Vagina (tissue), 2 donors: ENCODE results near the gene LSM12. TPM values are rescaled to one million over a fixed set of nuclear protein-coding genes. Genes with fewer than 3 reads are reported as not detected.

ENCODE experiments used
- DNase-seq, 2 donors: peaks; one replicate each; pipeline ENCODE4 v3.0.0-alpha.2; 2017; ENCODE audit errors: extremely low spot score in 2 of 2
- H3K27ac ChIP-seq: fragments of 200-600 bp; sonication (generic); one replicate; pipeline ENCODE4 v1.5.1; 2019
- H3K27me3 ChIP-seq: fragments of 200-600 bp; sonication (generic); one replicate; pipeline ENCODE4 v1.5.1; 2019
- H3K36me3 ChIP-seq, 2 donors: fragments of 200-600 bp; sonication (generic); one replicate each; pipeline ENCODE4 v1.5.1; 2017 to 2019
- H3K4me1 ChIP-seq: fragments of 200-600 bp; sonication (generic); one replicate; pipeline ENCODE4 v1.5.1; 2019
- H3K4me3 ChIP-seq, 2 donors: fragments of 200-600 bp; sonication (generic); 1 replicate in 1 of 2; 2 replicates in 1 of 2; pipeline ENCODE4 v1.5.1; 2016 to 2019
- H3K9me3 ChIP-seq: fragments of 200-600 bp; sonication (generic); one replicate; pipeline ENCODE4 v1.5.1; 2019
- CTCF ChIP-seq, 3 experiments: fragments of 450-650 bp in 2 of 3; fragments of 200-600 bp in 1 of 3; sonication (generic) in 1 of 3; IDR thresholded peaks; one replicate each; pipeline ENCODE4 v1.5.1; 2017 to 2019; ENCODE audit warnings: antibody characterized with exemption in 3 of 3, mild to moderate bottlenecking in 2 of 3, moderate library complexity in 2 of 3
- POLR2A ChIP-seq, 2 donors: fragments of 450-650 bp; IDR thresholded peaks; one replicate each; pipeline ENCODE4 v1.6.1; 2017; ENCODE audit warnings: antibody characterized with exemption in 2 of 2, mild to moderate bottlenecking in 2 of 2, moderate library complexity in 2 of 2
- POLR2AphosphoS5 ChIP-seq, 2 donors: sonication (generic); formaldehyde crosslinking; IDR thresholded peaks; one replicate each; pipeline ENCODE4 v1.9.0; 2017; ENCODE audit warnings: antibody characterized with exemption in 2 of 2, mild to moderate bottlenecking in 2 of 2, low read depth in 1 of 2; ENCODE audit not compliant: insufficient read depth in 1 of 2
- intact Hi-C: fragments of 100-400 bp; cut with DNase I; formaldehyde crosslinking; loops from one replicate; pipeline ENCODE4 v1.15.1; 2023
- small RNA-seq: library from RNA; depleted of rRNA; stranded (forward); fragments of <200 nt; gene quantifications from one replicate; pipeline ENCODE3, GENCODE V24; 2016
- total RNA-seq: library from RNA; depleted of rRNA; stranded (reverse); fragments of >200 nt; gene quantifications from one replicate; pipeline ENCODE4 v1.2.3, GENCODE V29; 2016

The LSM12 gene
- total RNA-seq, 1 donor from 2014 or later, result 27.3 TPM

DNA sequence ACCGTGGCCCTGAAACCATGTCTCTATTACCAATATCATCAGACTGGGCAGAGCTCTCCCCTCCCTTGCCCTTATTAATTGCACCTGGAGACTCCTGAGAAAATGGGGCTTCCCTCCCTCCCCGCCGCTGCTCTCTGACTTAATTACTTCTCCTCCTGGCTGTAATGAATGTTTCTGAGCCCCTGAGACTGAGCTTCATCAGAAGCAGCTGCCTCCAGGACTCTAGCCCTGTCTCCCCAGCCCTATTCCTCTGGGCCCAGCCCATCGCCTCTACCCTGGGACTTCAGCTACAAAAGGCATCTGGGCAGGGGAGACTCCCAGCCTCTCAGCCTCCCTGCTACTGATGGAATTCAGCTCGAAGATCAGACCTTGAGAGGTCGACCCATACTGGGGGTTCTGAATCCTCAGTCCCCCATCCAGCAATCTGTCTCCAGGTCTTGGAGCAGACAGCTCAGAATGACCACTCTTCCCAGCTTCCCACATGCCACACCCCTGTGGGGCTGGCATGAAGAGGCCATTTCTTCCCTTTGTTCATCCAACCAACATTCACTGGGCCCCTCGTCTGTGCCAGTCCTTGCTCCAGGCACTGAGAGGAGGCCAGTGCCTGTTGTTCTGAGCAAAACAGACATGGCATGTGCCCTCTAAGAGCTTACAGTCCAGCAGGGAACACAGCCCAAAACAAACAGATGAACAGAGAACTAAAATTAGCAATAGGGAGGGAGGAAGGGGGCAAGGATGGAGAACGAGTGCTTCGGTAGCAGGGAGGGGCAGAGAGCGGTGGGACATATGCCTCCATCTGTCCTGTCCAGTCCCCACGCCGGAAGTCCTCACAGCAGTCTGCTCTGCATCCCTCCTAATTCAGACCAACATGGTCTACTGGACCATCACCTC is 79.1 kb downstream of the LSM12 start:
- Histone ChIP-seq H3K27me3 (no peaks in the 10 kb centered on the region), H3K4me1 (peaks cover 13% of the 10 kb centered on the region), H3K36me3 (no peaks in the 10 kb centered on the region), H3K27ac (no peak overlapping the region), H3K9me3 (no peaks in the 10 kb centered on the region), H3K4me3 (no peak overlapping the region)
- intact Hi-C loops, result no loop called here
- TF ChIP-seq POLR2AphosphoS5 (IDR thresholded peaks at IDR 0.05; ENCODE audit: insufficient read depth in 1 of 2, low read depth in 1 of 2) (no peak), CTCF (IDR thresholded peaks at IDR 0.05) (no peak), POLR2A (IDR thresholded peaks at IDR 0.05) (no peak)
- DNase-seq, result no peak

- no peak overlapping the region for H3K27ac ChIP-seq
- no peak overlapping the region for H3K4me3 ChIP-seq
- no peak for DNase-seq
- H3K36me3 ChIP-seq, result no peaks in the 10 kb centered on the region
- intact Hi-C loops, result no loop called here
- peaks cover 13% of the 10 kb centered on the region for H3K4me1 ChIP-seq
- TF ChIP-seq POLR2AphosphoS5 (IDR thresholded peaks at IDR 0.05; ENCODE audit: insufficient read depth in 1 of 2, low read depth in 1 of 2) (no peak), POLR2A (IDR thresholded peaks at IDR 0.05) (no peak), CTCF (IDR thresholded peaks at IDR 0.05) (no peak)
- no peaks in the 10 kb centered on the region for H3K9me3 ChIP-seq
- H3K27me3 ChIP-seq, result no peaks in the 10 kb centered on the region
Observed at GRCh38 chr17:43986225-43986981, 80.1 kb downstream of the LSM12 start.

DNA sequence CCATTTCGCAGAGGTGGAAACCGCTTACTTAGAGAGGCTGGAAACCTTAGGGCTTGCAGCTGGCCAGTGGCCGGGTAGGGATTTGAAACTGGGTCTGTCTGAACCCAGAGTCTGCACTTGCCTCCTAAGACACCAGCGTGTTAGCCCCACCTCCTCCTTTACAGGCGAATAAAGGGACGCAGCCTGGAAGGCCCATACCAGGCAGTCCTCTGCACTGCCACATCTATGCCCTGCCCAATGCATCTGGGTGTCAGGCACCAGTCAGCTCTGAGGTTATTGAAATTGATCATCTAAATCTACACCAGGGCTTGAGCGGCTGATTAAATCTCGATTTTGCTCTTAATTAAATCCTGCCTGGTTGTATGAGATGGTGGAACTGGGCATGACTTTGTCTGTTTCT is 82.0 kb downstream of the LSM12 start:
- no peak for DNase-seq
- H3K36me3 ChIP-seq, result no peaks in the 10 kb centered on the region
- peak overlapping the region in 1 of 2 donors; percentile 37 for H3K4me3 ChIP-seq
- no peak overlapping the region for H3K27ac ChIP-seq
- no peaks in the 10 kb centered on the region for H3K9me3 ChIP-seq
- peaks cover 13% of the 10 kb centered on the region for H3K4me1 ChIP-seq
- intact Hi-C loops, result no loop called here
- TF ChIP-seq POLR2A (IDR thresholded peaks at IDR 0.05) (no peak), POLR2AphosphoS5 (IDR thresholded peaks at IDR 0.05; ENCODE audit: insufficient read depth in 1 of 2, low read depth in 1 of 2) (no peak), CTCF (IDR thresholded peaks at IDR 0.05) (no peak)
- H3K27me3 ChIP-seq, result no peaks in the 10 kb centered on the region

Small RNA genes within 50 kb of the gene (small RNA-seq; reads per million reads assigned to genes)
- not detected for gene RF00012

Other genes starting within 250 kb of the LSM12 start
- gene MPP3, start 233.5 kb downstream of the LSM12 start, total RNA-seq, result 30.2 TPM
- gene CD300LG, start 219.5 kb downstream of the LSM12 start, total RNA-seq, result 5.6 TPM
- gene MPP2, start 159.1 kb downstream of the LSM12 start, total RNA-seq, result 7.6 TPM
- gene PPY, start 124.2 kb downstream of the LSM12 start, total RNA-seq, result not detected
- not detected for gene PYY, start 112.7 kb downstream of the LSM12 start, total RNA-seq
- gene NAGS, start 62.0 kb downstream of the LSM12 start, total RNA-seq, result 4.9 TPM
- 33.6 TPM for gene TMEM101, start 51.7 kb downstream of the LSM12 start, total RNA-seq
- gene G6PC3, start 4.1 kb upstream of the LSM12 start, total RNA-seq, result 44.0 TPM
- 86.9 TPM for gene HDAC5, start 57.0 kb upstream of the LSM12 start, total RNA-seq
- gene HROB, start 75.3 kb upstream of the LSM12 start, total RNA-seq, result 2.0 TPM
- not detected for gene ASB16, start 104.0 kb upstream of the LSM12 start, total RNA-seq
- 34.9 TPM for gene TMUB2, start 120.3 kb upstream of the LSM12 start, total RNA-seq
- 27.3 TPM for gene ATXN7L3, start 133.2 kb upstream of the LSM12 start, total RNA-seq
- 53.5 TPM for gene UBTF, start 153.0 kb upstream of the LSM12 start, total RNA-seq
- gene SLC4A1, start 201.5 kb upstream of the LSM12 start, total RNA-seq, result not detected
- gene RUNDC3A, start 241.9 kb upstream of the LSM12 start, total RNA-seq, result 2.0 TPM